Measurements from ENCODE around the gene MTERF4.

MTERF4 gene

GRCh38 chr2:241073166-241074064, 28.7 kb downstream of the MTERF4 start:
- no peak overlapping the region for H3K4me3 ChIP-seq (replicated peaks; ENCODE audit: insufficient read depth, low read length)
- no peak overlapping the region for H3K27ac ChIP-seq (replicated peaks)
- DNase-seq (ENCODE audit: low read depth in 1 of 2, low spot score in 1 of 2), result no peak
- TF ChIP-seq POLR2AphosphoS5 (IDR thresholded peaks at IDR 0.05; ENCODE audit: low read depth) (no peak), CTCF (IDR thresholded peaks at IDR 0.05; ENCODE audit: insufficient read depth, low read length) (no peak)
- peaks cover 8% of the 10 kb centered on the region for H3K27me3 ChIP-seq (ENCODE audit: insufficient read depth, poor library complexity, severe bottlenecking)

GRCh38 chr2:241072553-241073165, 29.4 kb downstream of the MTERF4 start:
- H3K4me3 ChIP-seq (replicated peaks; ENCODE audit: insufficient read depth, low read length), result no peak overlapping the region
- peaks cover 11% of the 10 kb centered on the region for H3K27me3 ChIP-seq (ENCODE audit: insufficient read depth, poor library complexity, severe bottlenecking)
- H3K27ac ChIP-seq (replicated peaks), result no peak overlapping the region
- TF ChIP-seq SPI1 (IDR thresholded peaks at IDR 0.05; ENCODE audit: borderline replicate concordance, low read depth), result no peak
- TF ChIP-seq REST (IDR thresholded peaks at IDR 0.05; ENCODE audit: insufficient replicate concordance, low read depth), result no peak
- TF ChIP-seq GABPA (IDR thresholded peaks at IDR 0.05; ENCODE audit: low read depth), result no peak
- TF ChIP-seq CTCF (IDR thresholded peaks at IDR 0.05; ENCODE audit: insufficient read depth, low read length), result no peak
- TF ChIP-seq POLR2AphosphoS5 (IDR thresholded peaks at IDR 0.05; ENCODE audit: low read depth), result no peak
- DNase-seq (ENCODE audit: low read depth in 1 of 2, low spot score in 1 of 2), result no peak

- TF ChIP-seq GABPA (IDR thresholded peaks at IDR 0.05; ENCODE audit: low read depth) (no peak), CTCF (IDR thresholded peaks at IDR 0.05; ENCODE audit: insufficient read depth, low read length) (no peak), POLR2AphosphoS5 (IDR thresholded peaks at IDR 0.05; ENCODE audit: low read depth) (no peak), REST (IDR thresholded peaks at IDR 0.05; ENCODE audit: insufficient replicate concordance, low read depth) (no peak), SPI1 (IDR thresholded peaks at IDR 0.05; ENCODE audit: borderline replicate concordance, low read depth) (no peak)
- H3K27ac ChIP-seq (replicated peaks), result no peak overlapping the region
Observed at GRCh38 chr2:241072151-241072550, 29.9 kb downstream of the MTERF4 start.

More at GRCh38 chr2:241072151-241072550, 29.9 kb downstream of the MTERF4 start:
- DNase-seq (ENCODE audit: low read depth in 1 of 2, low spot score in 1 of 2), result no peak
- Histone ChIP-seq H3K27me3 (ENCODE audit: insufficient read depth, poor library complexity, severe bottlenecking) (peaks cover 11% of the 10 kb centered on the region), H3K4me3 (replicated peaks; ENCODE audit: insufficient read depth, low read length) (no peak overlapping the region)

All from HL-60 (cell line).